Endothelial cell (in vitro differentiated cells): ENCODE results near the gene BMP7. TPM values are rescaled to one million over a fixed set of nuclear protein-coding genes. Genes with fewer than 3 reads are reported as not detected.

ENCODE experiments used
- DNase-seq: peaks from one replicate; pipeline ENCODE4 v3.0.0; 2021; ENCODE audit warnings: low spot score
- H3K27ac Mint-ChIP-seq: one replicate; pipeline ENCODE4 v1.8.0; 2021; ENCODE audit warnings: mixed read lengths, inconsistent platforms; ENCODE audit not compliant: unreplicated experiment
- H3K27me3 Mint-ChIP-seq: one replicate; pipeline ENCODE4 v1.8.0; 2021; ENCODE audit warnings: mild to moderate bottlenecking, moderate library complexity, mixed read lengths, inconsistent platforms; ENCODE audit not compliant: unreplicated experiment
- H3K36me3 Mint-ChIP-seq: one replicate; pipeline ENCODE4 v1.8.0; 2021; ENCODE audit warnings: mild to moderate bottlenecking, low read depth, mixed read lengths, inconsistent platforms; ENCODE audit not compliant: unreplicated experiment
- H3K4me1 Mint-ChIP-seq: one replicate; pipeline ENCODE4 v1.8.0; 2021; ENCODE audit warnings: mild to moderate bottlenecking, mixed read lengths, inconsistent platforms; ENCODE audit not compliant: unreplicated experiment
- H3K4me3 Mint-ChIP-seq: one replicate; pipeline ENCODE4 v1.8.0; 2021; ENCODE audit warnings: mild to moderate bottlenecking, mixed read lengths, inconsistent platforms; ENCODE audit not compliant: unreplicated experiment
- H3K9me3 Mint-ChIP-seq: one replicate; pipeline ENCODE4 v1.8.0; 2021; ENCODE audit warnings: mixed read lengths, inconsistent platforms; ENCODE audit not compliant: unreplicated experiment
- CTCF ChIP-seq: fragments of 200-600 bp; sonication (generic); IDR thresholded peaks from one replicate; pipeline ENCODE4 v1.5.0; 2021; ENCODE audit warnings: antibody characterized with exemption; ENCODE audit not compliant: unreplicated experiment
- total RNA-seq: library from RNA; stranded (reverse); fragmentation: NEBNext Ultra II Directional; extraction: Animal tissue kit (Norgen Biotek cat#: 25700); gene quantifications from one replicate; pipeline ENCODE4 v1.2.1, GENCODE V29; 2021; ENCODE audit not compliant: unreplicated experiment

Gene BMP7
- total RNA-seq, 1 donor from 2014 or later: 0.38 TPM

DNA sequence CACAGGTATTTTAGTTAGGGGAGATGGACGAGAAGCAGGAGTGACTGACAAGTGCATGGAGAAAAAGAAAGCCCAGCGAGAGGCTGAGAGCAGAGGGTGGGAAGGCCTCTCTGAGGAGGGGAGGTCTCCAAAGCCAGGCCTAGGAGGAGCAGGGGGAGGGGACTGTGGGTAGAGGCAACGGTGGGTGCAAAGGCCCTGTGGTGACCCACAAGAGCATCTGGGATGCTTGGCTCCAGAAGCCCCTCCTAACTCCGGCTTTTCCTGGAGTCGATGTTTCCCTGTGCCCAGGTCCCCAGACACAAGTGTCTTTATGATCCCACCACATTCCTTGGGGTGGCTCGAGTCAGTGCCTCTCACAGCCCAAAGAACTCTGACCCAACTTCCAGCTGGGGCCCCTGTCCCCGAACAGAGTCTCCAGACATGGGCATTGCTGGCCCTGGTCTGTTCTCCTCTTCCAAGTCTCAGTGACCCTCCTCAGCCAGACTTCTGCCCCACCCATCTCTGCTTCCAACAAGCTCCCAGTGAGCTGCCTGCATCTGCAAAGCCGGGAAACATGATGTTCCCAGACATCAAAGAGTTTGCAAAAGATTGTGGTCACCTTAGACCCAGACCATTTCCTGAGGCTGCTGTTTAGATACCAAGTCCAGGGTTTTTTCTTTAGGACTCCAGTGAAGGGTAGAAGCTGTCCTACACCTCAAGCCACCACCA lies 11.1 kb upstream of the BMP7 start:
- Mint-ChIP-seq H3K9me3 (no peaks in the 10 kb centered on the region), H3K27ac (no peak overlapping the region), H3K4me1 (no peaks in the 10 kb centered on the region), H3K36me3 (no peaks in the 10 kb centered on the region), H3K27me3 (peaks cover 3% of the 10 kb centered on the region), H3K4me3 (no peak overlapping the region)
- DNase-seq: no peak
- TF ChIP-seq CTCF: no peak

GRCh38 chr20:57276221-57276620 lies 9.8 kb upstream of the BMP7 start:
- Mint-ChIP-seq H3K27ac (no peak overlapping the region), H3K27me3 (peaks cover 3% of the 10 kb centered on the region), H3K4me3 (no peak overlapping the region), H3K9me3 (no peaks in the 10 kb centered on the region), H3K4me1 (no peaks in the 10 kb centered on the region), H3K36me3 (no peaks in the 10 kb centered on the region)
- no peak for TF ChIP-seq CTCF
- DNase-seq: no peak

DNA sequence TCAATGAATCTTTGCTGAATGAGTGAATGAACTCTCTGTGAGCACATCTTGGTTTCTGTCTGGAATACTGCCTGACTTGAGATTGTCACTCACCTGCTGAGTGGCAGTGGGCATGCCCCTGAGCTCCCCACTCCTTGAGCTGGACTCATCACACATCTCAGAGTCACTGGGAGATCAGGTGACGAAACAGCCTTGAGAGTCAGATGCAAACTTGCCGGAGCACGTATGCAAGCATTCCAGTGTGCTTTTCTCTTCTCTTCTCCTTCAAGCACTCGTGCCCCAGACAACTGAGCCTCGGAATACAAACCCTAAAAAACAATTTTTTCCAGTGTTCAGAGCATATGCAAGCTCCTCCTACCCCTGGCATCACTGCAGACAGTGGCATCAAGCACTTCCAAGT lies 9.4 kb upstream of the BMP7 start:
- H3K4me3 Mint-ChIP-seq: no peak overlapping the region
- no peak for DNase-seq
- H3K4me1 Mint-ChIP-seq: no peaks in the 10 kb centered on the region
- no peak overlapping the region for H3K27ac Mint-ChIP-seq
- peaks cover 3% of the 10 kb centered on the region for H3K27me3 Mint-ChIP-seq
- TF ChIP-seq CTCF: no peak
- no peaks in the 10 kb centered on the region for H3K36me3 Mint-ChIP-seq
- no peaks in the 10 kb centered on the region for H3K9me3 Mint-ChIP-seq

GRCh38 chr20:57275334-57275733 lies 8.9 kb upstream of the BMP7 start:
- Mint-ChIP-seq H3K4me1 (no peaks in the 10 kb centered on the region), H3K9me3 (no peaks in the 10 kb centered on the region), H3K36me3 (no peaks in the 10 kb centered on the region), H3K4me3 (no peak overlapping the region), H3K27ac (no peak overlapping the region), H3K27me3 (no peaks in the 10 kb centered on the region)
- TF ChIP-seq CTCF: no peak
- DNase-seq: no peak

- Mint-ChIP-seq H3K27ac (no peak overlapping the region), H3K4me3 (no peak overlapping the region), H3K4me1 (no peaks in the 10 kb centered on the region), H3K9me3 (no peaks in the 10 kb centered on the region), H3K27me3 (peaks cover 3% of the 10 kb centered on the region), H3K36me3 (no peaks in the 10 kb centered on the region)
- no peak for DNase-seq
- TF ChIP-seq CTCF: no peak
These were observed 8.4 kb upstream of the BMP7 start for GRCh38 chr20:57274846-57275245.
